ENCODE data around the gene HECTD3. TPM values are rescaled to one million over a fixed set of nuclear protein-coding genes. Genes with fewer than 3 reads are reported as not detected.
A peak's percentile ranks its signal among the peaks of the same experiment; 100 is the strongest.
"Not testable (repeated sequence)": the region's sequence is repeated elsewhere in the genome, so short reads cannot be mapped to it uniquely, and the experiment has no call there.

The HECTD3 gene
- total RNA-seq, 2 donors from 2014 or later = 39.2 to 45.5 TPM

- H3K4me1 Mint-ChIP-seq = peaks cover 42% of the 10 kb centered on the region
- no peaks in the 10 kb centered on the region for H3K9me3 ChIP-seq (ENCODE audit: control insufficient read depth, low read length, poor library complexity, severe bottlenecking)
- ATAC-seq = no peak
- no peak for DNase-seq
- H3K4me3 Mint-ChIP-seq = peak overlapping the region; percentile 96
- peak overlapping the region; percentile 72 for H3K27ac Mint-ChIP-seq
- H3K36me3 Mint-ChIP-seq (ENCODE audit: low read depth) = peaks cover 7% of the 10 kb centered on the region
- no peaks in the 10 kb centered on the region for H3K27me3 Mint-ChIP-seq
Observed at GRCh38 chr1:45009956-45010854, 919 bp downstream of the HECTD3 start.

DNA sequence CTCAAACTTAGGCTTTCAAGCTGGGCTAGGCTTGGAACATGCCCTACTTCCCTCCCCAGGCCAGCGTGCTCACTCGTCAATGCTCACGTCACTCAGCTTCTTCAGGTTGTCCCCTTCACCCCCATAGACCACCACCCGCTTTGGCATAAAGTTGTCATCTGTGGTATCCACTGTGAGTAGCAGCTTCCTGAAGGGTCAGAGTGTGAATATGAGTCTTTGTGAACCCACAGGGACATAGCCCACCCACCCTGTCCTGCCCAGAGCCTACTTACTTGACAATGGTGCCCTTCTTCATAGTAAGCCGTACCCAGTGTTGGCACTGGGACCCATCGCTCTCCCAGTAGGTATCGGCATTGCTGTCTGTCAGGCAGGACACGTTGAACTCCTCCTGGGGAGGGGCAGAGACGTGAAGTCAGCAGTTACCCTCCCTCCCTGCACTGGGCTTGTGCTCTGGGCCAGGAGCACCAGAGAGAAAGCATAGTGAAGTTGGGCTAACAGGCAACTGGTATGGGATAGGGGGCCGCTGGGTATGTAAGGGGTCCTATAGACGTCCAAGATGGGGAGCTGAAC is 1.7 kb downstream of the HECTD3 start:
- no peak overlapping the region for H3K27ac Mint-ChIP-seq
- H3K9me3 ChIP-seq (ENCODE audit: control insufficient read depth, low read length, poor library complexity, severe bottlenecking) = no peaks in the 10 kb centered on the region
- H3K4me3 Mint-ChIP-seq = peak overlapping the region; percentile 96
- H3K27me3 Mint-ChIP-seq = no peaks in the 10 kb centered on the region
- H3K4me1 Mint-ChIP-seq = peaks cover 43% of the 10 kb centered on the region
- DNase-seq (no peak), ATAC-seq (no peak)
- H3K36me3 Mint-ChIP-seq (ENCODE audit: low read depth) = peaks cover 12% of the 10 kb centered on the region

DNA sequence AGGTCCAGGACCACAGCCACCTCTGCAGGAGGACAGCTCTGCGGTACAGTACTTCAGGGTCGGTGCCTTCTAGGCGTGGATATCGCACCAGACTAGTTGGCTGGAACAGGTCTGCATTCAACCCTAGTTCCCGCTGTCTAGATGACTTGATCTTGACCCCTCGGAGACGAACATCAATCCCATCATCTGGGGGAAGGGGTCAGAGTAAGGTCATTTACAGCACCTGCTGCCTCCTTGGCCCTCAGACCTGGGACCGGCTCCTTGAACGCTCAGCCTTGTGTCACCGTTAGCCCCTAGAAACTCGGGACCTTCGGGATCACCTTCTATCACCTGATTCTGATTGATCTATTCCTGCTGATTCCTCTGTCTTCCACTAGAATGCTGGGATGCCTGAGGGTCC is 2.6 kb downstream of the HECTD3 start:
- Mint-ChIP-seq H3K27ac (no peak overlapping the region), H3K36me3 (ENCODE audit: low read depth) (peaks cover 12% of the 10 kb centered on the region), H3K4me1 (peaks cover 41% of the 10 kb centered on the region), H3K4me3 (no peak overlapping the region), H3K27me3 (no peaks in the 10 kb centered on the region)
- DNase-seq (no peak), ATAC-seq (no peak)
- no peaks in the 10 kb centered on the region for H3K9me3 ChIP-seq (ENCODE audit: control insufficient read depth, low read length, poor library complexity, severe bottlenecking)

GRCh38 chr1:45008076-45008475 is 3.0 kb downstream of the HECTD3 start:
- Mint-ChIP-seq H3K27ac (no peak overlapping the region), H3K36me3 (ENCODE audit: low read depth) (peaks cover 12% of the 10 kb centered on the region), H3K27me3 (no peaks in the 10 kb centered on the region), H3K4me1 (peaks cover 39% of the 10 kb centered on the region), H3K4me3 (no peak overlapping the region)
- DNase-seq (no peak), ATAC-seq (no peak)
- no peaks in the 10 kb centered on the region for H3K9me3 ChIP-seq (ENCODE audit: control insufficient read depth, low read length, poor library complexity, severe bottlenecking)

- ATAC-seq (no peak), DNase-seq (no peak)
- H3K9me3 ChIP-seq (ENCODE audit: control insufficient read depth, low read length, poor library complexity, severe bottlenecking) = no peaks in the 10 kb centered on the region
- Mint-ChIP-seq H3K27me3 (no peaks in the 10 kb centered on the region), H3K27ac (peak overlapping the region; percentile 9), H3K4me1 (peaks cover 36% of the 10 kb centered on the region), H3K4me3 (no peak overlapping the region), H3K36me3 (ENCODE audit: low read depth) (peaks cover 18% of the 10 kb centered on the region)
Observed at GRCh38 chr1:45007311-45007710, 3.8 kb downstream of the HECTD3 start.

DNA sequence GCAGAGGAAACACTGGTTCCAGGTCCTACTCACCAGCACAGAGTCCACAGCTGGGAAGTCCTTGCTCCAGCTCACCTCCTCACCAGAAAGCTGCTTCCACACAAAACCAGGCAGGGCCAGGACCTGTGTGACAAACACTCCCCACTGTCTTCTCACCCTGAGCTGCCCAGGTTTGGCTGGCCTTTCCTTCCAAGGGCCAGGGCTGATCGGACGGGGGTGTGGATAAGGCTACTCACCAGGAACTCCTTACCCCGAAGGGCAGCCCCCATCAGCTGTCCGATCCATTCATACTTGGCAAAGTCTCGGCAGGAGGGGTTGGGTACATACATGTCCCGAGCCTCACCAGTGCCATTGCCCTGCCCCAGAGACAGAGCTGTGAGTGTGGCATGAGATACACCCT is 5.4 kb downstream of the HECTD3 start:
- DNase-seq = no peak
- H3K27me3 Mint-ChIP-seq = no peaks in the 10 kb centered on the region
- H3K9me3 ChIP-seq (ENCODE audit: control insufficient read depth, low read length, poor library complexity, severe bottlenecking) = no peaks in the 10 kb centered on the region
- H3K4me1 Mint-ChIP-seq = peaks cover 31% of the 10 kb centered on the region
- H3K4me3 Mint-ChIP-seq = no peak overlapping the region
- ATAC-seq = no peak
- H3K36me3 Mint-ChIP-seq (ENCODE audit: low read depth) = peaks cover 18% of the 10 kb centered on the region
- no peak overlapping the region for H3K27ac Mint-ChIP-seq

DNA sequence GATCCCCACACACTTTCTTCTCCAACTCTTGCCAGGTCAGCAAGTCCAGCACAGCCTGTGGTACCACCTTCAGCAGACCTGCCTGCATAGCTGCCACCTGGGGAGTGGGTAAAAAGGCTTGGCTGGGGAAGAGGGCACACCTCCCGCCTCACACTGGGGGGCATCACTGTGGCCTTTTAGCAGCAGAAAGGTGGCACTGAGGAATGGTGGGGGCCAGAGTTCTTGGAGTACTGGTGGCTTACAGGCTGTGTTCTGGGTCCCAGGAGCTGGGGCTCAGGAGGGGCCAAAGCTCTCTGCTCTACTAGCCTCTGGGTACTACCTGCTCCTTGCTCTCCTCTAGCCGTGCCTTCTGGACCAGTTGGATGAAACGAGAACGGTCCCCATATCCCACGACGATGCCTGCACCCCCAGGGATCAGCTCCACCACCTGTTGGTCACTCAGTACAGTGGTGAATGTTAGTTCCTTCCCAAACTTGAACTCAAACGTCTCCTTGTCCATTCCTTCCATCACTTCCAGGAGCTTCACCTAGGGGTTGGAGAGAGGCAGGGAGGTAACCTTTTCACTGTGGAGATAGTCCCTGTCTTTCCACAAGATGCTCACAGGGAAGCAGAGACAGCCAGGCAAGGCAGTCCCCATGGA is 6.7 kb downstream of the HECTD3 start:
- no peaks in the 10 kb centered on the region for H3K27me3 Mint-ChIP-seq
- H3K36me3 Mint-ChIP-seq (ENCODE audit: low read depth) = peaks cover 18% of the 10 kb centered on the region
- ATAC-seq (no peak), DNase-seq (no peak)
- no peak overlapping the region for H3K4me3 Mint-ChIP-seq
- peaks cover 25% of the 10 kb centered on the region for H3K4me1 Mint-ChIP-seq
- no peak overlapping the region for H3K27ac Mint-ChIP-seq
- no peaks in the 10 kb centered on the region for H3K9me3 ChIP-seq (ENCODE audit: control insufficient read depth, low read length, poor library complexity, severe bottlenecking)

DNA sequence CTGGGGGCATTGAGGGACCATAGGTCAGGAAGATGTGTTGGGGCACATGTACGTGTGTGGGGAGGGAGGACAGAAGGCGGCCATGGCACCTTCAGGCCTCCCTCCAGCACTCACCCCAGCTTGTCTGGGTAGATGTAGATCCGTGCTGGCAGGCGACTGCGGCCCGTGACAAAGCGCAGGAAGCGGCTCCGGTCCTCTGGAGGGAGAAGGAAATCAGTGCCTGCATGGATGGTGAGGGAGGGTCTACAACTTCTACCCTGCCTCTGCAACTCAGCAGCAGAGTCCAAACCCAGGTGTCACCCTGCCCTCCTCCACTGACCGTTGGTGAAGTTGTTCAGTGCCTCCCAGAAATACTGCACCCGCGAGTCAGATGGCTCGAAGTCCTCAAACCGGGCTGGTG is 7.4 kb downstream of the HECTD3 start:
- H3K27ac Mint-ChIP-seq = no peak overlapping the region
- DNase-seq = no peak

GRCh38 chr1:45002650-45003645 is 8.2 kb downstream of the HECTD3 start:
- peaks cover 18% of the 10 kb centered on the region for H3K36me3 Mint-ChIP-seq (ENCODE audit: low read depth)
- DNase-seq = no peak

More for the DNA sequence above, 7.4 kb downstream of the HECTD3 start:
- Mint-ChIP-seq H3K27me3 (no peaks in the 10 kb centered on the region), H3K4me3 (no peak overlapping the region), H3K4me1 (peaks cover 20% of the 10 kb centered on the region), H3K36me3 (ENCODE audit: low read depth) (peaks cover 18% of the 10 kb centered on the region)
- no peaks in the 10 kb centered on the region for H3K9me3 ChIP-seq (ENCODE audit: control insufficient read depth, low read length, poor library complexity, severe bottlenecking)
- no peak for ATAC-seq

GRCh38 chr1:45001576-45001975 is 9.5 kb downstream of the HECTD3 start:
- peaks cover 19% of the 10 kb centered on the region for H3K4me1 Mint-ChIP-seq
- peaks cover 14% of the 10 kb centered on the region for H3K36me3 Mint-ChIP-seq (ENCODE audit: low read depth)
- ATAC-seq; H3K27ac Mint-ChIP-seq; H3K4me3 Mint-ChIP-seq; H3K9me3 ChIP-seq (ENCODE audit: control insufficient read depth, low read length, poor library complexity, severe bottlenecking); H3K27me3 Mint-ChIP-seq; DNase-seq: not testable (repeated sequence)

More at GRCh38 chr1:45002650-45003645, 8.2 kb downstream of the HECTD3 start:
- no peak overlapping the region for H3K4me3 Mint-ChIP-seq
- H3K27ac Mint-ChIP-seq = peak overlapping the region; percentile 84
- H3K27me3 Mint-ChIP-seq = no peaks in the 10 kb centered on the region
- no peaks in the 10 kb centered on the region for H3K9me3 ChIP-seq (ENCODE audit: control insufficient read depth, low read length, poor library complexity, severe bottlenecking)
- ATAC-seq = no peak
- H3K4me1 Mint-ChIP-seq = peaks cover 19% of the 10 kb centered on the region

DNA sequence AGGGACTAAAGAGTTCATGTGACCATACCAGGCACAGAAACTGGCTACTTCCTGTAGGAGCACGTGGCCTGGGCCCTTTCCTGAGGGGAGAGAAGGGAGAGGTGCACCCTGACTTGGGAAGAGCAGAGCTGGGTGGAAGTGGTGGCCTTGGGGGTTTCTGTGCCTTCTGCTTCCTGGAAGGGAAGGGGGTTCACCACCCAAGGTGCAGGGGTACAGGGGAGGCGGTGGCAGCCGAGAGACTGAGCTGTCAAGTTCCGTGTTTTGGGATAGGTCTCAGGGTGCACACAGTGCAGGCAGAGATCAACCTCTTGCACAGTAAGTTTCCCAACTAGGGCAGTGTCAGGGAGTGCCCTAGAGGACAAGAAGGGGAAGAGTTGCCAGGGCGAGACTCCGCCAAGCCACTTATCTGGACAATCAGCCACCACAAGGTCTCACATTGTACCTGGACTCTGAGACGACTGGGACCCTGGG is 10.1 kb downstream of the HECTD3 start:
- Mint-ChIP-seq H3K36me3 (ENCODE audit: low read depth) (peaks cover 14% of the 10 kb centered on the region), H3K4me3 (no peak overlapping the region), H3K4me1 (peaks cover 19% of the 10 kb centered on the region), H3K27me3 (no peaks in the 10 kb centered on the region), H3K27ac (no peak overlapping the region)
- DNase-seq (no peak), ATAC-seq (peak; percentile 18)
- H3K9me3 ChIP-seq (ENCODE audit: control insufficient read depth, low read length, poor library complexity, severe bottlenecking) = no peaks in the 10 kb centered on the region

- Mint-ChIP-seq H3K27me3 (no peaks in the 10 kb centered on the region), H3K4me3 (no peak overlapping the region), H3K4me1 (peaks cover 12% of the 10 kb centered on the region), H3K36me3 (ENCODE audit: low read depth) (peaks cover 7% of the 10 kb centered on the region), H3K27ac (no peak overlapping the region)
- DNase-seq = no peak
- no peak for ATAC-seq
- no peaks in the 10 kb centered on the region for H3K9me3 ChIP-seq (ENCODE audit: control insufficient read depth, low read length, poor library complexity, severe bottlenecking)
Observed at GRCh38 chr1:44999232-44999631, 11.9 kb downstream of the HECTD3 start.

Measured in T-helper 17 cell (primary cell).